DMS53 (cell line): Measurements from ENCODE around the gene LDHD.

ENCODE experiments used
- DNase-seq: peaks from one replicate; lab custom pipeline; 2025; lab: John Stamatoyannopoulos, UW

Gene LDHD

DNA sequence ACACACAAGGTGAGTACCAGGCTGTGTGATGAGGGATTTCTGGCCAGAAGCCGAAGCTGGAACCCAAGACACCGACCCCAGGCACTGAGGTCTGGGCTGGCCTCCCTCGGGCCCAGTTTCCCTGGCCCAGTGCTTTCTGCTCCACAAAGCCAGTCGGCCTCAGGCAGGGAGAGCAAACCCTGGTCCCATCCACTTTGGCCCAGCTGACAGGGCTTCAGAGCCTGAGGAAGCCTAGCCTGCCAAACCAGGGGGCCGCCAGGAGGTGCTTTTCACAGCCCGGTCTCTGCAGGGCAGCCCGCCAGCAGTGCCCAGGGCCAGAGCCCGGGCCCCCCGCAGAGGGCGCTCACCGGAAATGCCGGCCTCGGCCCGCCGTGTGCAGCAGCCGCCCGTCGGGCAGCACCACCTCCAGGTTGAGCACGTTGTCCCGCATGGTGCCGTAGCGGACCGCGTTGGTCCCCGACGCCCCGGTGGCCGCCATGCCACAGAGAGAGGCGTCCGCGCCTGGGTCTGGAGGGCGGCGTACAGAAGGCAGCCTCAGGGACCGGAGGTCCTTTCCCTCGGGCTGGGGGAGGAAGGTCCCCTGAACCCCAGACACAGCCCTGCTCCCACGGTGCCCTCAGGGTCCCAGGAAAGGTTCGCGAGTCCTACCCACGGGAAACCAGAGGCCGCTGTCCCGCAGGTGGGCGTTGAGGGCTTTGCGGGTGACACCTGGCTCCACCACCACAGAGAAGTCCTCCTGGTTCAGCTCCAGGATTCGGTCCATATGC, 2.2 kb downstream of the LDHD start:
- no peak for DNase-seq

DNA sequence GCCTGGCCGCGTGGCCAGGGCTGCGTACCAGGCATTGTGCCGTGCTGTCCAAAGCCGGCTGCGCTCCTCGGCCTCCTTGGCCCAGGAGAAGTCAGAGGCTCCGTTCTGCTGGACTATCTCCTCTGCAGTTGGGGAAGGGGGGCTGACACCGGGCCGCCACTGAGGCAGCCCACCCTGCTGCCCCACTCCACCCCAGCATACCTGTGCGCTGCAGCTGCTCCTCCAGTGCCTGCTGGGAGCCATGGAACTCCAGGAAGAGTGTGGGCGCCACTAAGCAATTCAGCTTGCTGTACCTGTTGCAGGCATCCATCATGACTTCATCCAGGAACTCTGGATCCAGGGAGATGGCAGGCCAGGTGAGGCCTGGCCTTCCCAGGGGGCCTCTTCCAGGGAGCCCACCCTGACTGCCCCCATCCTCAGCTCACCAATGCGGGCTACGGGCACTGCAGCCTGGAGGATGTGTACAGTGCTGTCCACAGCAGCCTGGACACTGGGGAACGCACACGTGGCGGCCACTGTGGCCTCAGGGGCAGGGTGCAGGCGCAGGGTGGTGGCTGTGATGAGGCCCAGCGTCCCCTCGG, 2.9 kb downstream of the LDHD start:
- no peak for DNase-seq

DNA sequence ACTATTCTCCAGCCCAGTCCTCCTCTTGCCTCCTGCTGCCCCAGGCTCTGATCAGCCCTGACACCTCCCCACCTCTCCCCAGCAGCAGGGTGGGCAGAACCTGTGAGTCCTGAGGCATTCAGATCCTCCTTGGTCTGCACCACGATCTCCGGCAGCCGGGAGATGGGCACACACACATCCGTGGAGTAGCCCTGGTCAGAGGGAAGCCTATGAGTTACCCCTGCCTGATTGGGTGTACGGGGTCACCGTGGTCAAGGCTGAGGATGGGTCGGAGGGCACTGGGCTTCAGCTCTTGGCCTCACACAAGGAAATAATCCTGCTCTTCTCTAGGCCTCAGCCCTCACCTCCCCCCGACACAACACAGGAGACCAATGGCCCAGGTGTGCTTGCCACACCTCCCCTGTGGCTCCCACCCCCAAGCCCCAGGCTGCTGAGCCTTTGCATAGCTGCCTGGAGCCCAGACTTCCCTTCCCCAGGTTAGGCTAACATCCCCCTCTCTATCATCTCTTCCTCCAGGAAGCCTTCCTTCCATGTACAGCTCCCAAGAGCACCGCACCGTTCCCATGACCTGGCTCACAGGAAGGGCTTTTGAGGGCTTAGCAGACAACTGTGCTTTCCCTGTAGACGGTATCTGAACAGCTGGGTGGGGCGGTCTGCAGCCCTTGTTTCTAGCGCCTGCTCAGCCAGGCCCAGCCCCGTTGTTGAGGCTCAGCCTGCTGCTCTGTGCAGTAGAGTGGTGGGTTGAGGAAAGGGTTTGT, 3.7 kb downstream of the LDHD start:
- DNase-seq = no peak

DNA sequence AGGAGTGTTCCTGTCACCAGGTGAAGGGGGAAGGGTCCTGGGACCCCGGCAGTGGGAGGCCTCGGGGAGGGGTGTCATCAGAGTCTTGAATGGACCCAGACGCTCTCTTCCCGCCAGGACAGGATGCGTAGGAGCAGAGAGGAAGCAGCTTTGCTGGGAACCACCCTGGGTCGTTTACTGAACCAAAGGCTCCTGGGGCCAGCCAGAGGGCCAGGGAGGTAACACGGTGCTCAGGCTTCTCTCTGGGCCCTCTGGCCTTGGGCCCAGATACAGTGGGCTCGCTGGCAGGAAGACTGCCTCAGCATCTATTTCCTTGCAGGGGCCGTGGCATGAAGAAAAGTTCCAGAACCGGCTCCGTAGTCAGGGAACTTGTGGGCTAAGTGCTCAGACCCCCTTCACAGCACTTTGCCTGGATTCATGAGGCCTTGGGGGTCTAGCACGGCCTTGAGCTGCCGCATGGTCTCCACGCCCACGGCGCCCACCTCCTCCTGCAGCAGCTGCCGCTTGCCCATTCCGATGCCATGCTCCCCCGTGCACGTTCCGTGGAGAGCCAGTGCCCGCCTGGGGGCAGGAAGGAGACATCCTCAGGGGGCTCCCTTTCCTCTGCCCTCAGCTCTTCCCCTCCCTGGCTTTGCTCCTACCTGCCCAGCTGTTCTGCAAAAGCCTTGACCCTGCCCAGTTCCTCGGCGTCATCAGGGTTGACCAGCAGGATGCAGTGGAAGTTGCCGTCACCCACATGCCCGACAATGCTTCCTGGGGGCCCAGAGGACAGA, 4.4 kb downstream of the LDHD start:
- DNase-seq = no peak

DNA sequence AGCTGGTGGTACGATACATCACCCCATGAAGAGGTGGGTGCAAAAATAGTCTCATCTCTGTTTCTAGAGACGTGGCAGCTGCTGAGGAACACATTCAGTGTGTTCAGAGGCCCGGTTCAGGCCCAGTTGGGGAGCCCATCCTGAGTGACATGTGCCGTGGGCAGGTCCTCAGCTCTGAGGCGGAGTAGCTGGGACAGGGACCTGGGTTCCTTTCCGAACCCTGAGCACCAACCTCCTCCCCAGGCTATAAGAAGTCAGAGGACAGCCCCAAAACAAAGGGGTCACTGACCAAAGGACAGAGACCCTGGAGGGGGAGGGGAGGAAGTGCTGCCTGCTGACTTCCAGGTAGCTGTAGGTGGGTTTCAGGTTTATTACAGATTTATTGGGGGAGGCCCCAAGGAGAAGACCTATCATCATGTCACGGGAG, 5.1 kb downstream of the LDHD start:
- no peak for DNase-seq

DNA sequence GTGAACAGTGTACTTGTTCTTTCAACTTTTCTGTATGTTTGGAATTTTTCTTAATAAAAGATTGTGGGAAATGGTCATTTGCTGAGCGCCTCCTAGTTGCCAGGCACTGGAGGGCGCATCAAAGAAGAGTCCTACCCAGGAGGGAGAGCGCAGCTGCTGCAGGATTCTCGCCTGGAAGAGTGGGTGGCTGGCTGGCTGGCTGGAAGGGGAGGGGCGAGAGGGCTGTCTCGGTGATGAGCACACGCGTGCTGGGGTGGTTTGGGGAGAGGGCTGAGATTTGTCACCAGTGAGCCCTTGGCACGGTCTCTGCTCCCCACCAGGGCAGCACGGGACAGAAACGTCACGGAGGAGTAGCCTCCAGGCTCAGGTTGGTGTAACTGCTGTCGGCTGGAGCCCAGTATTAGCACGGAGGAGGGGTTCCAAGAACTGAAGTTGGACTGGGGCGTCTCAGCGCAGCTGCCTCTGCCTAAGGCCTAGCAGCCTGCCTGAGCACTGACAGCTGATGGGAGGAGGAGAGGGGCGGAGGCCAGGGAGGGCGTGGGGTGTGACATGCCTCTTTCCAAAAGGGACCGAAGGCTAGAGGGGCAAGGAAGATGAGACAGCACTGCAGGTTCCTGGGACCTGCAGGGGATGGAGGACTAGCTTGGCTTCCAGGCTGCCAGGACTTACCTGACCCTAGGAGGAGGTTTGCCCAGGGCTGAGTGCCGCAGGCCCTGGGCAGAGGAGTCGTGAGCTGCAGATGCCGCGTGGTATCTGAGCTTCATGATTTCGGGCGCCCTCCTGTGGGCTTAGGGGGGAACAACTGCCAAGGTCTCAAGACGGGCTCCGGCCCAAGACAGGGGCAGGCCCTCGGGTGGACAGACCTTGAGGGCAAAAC, 5.7 kb downstream of the LDHD start:
- DNase-seq = peak; percentile 93

DNA sequence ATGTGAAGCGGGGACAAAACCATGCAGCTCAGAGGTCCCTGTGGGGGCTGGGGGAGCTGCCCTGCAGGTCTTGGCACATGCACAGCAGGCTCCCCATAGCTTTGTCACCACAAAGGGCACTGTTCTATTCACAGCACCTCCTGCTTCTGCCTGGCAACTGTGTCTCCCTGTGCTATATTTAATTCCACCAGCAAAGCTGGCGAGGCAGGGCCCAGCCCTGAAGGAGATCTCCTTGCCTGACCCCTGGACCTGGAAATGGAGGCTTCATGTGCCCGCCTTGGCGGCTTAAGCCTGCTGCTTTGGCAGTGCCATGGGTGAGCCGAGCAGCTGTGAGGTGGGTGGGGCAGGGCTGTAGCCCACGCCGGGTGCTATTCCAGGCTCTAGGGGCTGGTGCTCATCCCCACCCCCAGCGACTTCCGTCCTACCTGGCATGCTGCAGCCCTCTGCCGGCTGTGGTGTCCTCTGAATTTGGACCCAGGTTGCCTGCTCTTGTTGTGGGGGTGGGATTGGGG, 6.8 kb downstream of the LDHD start:
- peak; percentile 79 for DNase-seq

DNA sequence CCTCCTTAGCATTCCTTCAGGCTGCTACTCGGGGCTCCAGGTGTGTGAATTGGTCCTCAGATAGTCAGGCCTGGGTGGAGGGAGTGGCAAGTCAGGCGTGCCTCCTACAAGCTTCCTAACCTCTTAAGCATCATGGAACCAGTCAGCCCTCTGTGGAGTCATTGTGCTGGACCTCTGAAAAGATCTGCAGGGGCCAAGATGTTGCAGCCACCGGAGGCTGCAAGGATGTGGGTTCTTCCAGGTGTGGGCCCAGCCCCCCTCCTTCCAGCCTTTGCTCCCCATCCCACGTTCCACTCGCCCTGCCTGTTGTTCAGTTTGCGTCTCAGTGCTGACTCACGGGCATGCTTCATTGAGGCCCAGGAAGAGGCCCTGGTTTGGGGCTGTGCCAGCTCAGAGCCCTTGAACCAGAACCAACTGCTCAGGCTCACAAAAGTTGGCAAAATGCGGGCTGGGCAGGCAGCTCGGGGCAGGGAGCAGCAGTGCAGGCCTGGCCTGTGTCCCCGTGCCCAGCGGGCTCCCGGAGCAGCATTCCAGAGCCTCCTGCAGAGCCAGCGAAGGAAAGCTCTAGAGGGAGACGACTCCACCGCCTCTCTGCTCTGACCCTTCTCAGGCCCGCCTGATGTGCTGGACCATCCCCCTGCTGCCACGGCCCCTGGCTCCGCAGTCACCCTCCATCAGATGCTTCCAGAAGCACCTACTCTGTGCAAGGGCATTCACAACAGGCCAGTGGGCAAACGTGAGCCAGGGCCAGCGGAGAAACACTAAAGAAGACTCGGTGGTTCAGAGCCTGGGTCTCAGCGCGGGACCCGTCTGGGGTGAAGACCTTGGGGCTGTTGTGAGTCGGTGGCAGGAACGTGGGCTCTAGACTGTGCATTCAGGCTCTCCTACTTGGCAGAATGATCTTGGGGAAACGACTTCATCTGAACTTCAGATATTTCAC, 7.5 kb downstream of the LDHD start:
- DNase-seq = peak; percentile 91

DNA sequence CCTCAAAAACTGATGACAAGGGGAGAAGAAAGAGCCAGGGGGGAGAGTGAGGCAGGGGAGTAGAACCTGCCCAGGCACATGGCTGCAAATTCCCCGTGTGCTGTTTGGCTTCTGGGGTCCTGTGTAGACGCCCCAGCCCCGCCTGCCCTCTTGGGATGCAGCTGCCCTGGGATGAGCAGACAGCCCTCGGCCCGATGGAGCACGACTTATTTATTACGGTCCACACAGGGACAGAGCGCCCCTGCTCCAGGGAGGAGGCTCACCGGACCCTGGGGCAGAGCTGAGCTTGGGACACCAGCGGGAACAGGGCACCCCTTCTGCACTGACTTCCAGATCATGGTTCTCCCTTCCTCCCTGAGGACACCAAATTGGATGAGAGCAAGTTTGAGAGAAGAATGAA, 9.1 kb downstream of the LDHD start:
- DNase-seq = no peak

DNA sequence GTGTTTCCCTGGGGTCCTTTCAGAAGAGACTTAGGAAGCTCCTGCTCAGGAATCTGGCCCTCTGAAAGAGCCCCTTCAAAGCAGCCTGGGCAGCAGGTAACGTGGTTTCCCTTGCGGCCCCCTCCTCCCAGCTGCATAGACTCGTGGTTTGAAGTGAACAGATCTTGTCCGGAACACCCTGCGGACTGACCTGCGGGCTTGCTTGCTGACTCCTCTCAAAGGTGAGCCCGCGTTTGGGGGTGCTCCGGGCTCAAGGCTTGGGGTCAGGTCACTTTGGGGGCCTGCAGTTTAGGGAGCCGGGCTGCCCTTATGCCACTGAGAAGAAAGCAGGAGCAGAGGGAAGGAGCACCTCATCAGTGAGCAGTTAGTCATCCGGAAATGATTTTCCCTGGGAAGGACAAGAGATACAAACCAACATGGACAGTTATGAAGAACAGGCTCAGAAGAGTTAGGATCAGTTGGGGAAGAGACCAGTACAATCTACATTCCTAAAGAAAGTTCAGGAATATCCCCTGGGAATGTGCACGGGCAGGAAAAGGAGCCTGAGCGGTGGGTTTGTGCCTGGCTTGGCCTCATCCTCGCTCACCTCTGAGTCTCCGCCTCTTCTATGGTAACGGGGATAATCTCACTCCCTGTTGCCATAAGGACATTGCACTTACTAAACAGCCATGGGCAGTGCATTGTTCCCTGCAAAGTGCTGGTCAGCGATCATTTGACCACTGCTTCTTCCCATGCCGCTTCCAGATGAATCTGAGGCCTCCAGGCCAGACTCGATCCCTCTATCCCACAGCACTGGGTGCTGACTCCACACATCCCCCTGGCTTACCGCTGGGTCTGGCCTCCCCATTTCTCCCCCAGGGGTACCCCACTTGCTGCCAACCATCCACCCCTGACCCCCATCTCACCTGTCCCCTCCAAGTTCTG, 10.0 kb downstream of the LDHD start:
- no peak for DNase-seq

DNA sequence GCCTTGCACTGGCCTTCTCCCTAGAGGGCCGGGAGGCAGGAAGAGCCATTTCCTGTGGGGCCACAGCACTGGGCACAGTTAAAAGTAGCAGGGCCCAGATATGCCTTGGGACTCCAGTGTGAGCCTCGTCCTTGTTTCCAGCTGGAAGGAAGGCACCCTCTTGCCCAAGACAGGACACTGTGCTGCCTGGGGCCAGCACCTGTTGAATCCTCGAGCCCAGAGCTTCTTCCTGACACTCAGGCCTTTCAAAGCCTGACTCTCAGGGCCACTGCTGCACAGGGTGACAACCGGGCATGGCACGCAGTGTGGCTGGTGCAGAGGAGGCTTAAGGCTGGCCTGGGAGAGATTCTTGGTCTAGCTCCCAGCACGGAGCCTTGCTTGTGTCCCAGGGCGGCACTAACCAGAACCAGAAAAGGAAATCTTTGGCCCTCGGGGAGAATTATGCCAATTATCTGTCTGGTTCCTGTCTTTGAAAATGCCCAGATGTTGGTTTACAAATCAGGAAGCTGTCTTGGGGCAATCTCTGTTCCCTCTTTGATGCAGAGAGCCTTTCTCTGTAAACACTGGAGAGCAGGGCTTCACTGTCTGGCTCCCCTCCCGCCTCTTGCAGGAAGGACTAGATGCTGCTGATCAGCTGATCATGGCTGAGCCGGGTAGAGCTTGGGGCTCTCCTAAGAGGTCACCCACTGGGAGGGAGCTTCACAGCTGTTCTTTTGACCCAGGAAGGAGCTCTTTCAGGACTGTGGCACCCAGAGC, 11.1 kb downstream of the LDHD start:
- peak; percentile 28 for DNase-seq

DNA sequence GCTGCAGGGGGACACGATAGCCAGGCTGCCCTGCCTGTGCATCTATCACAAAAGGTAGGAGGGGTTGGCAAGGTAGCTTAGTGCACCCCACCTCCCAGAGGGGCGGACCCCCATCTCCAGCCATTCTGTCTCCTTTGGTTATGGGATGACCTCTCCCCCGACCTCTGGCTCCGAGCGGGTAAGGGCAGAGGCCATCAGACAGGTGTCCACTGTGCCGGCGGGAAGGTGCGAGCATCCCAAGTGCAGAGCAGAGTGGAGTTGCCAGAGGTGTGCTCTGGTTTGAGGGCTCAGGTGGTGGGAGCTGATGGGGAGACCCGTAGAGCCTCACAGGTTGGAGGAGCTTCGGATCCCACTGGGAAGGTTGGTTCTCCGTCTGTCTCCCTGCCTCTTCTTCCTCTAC, 11.7 kb downstream of the LDHD start:
- DNase-seq = no peak

DNA sequence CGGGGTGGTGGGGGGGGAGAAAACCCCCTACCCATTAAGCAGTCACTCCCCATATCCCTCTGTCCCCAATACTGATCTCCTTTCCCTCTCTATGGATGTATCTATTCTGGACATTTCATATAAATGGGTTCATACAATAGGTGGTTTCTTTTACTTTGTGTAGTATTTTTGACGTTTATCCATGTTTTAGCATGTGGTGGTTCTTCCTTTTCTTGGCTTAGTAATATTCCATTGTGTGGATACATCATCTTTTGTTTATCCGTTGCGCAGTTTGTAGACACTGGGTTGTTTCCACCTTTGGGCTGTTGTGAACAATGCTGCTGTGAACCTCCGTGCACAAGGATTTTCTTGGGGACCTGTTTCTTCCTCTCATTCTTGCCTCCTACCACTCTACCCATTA, 12.6 kb downstream of the LDHD start:
- no peak for DNase-seq

DNA sequence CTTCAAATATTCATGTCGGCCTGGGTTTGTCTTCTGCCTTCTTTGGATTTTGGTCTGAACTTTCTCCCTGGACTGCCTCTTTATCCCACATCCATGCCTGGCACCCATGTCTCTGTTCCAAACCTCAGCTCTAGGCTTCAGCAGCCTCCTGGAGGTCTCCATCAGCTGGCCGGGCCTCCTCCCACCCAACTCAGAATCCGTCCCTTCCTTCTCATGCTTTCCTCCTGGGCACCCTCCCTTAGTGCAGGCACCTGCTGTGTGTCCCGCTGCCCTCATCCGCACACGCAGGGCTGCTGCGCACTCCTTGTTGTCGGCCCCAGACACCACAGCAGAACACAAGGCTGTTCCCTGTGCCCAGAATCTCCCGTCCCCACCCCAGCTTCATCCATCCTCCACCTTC, 14.0 kb downstream of the LDHD start:
- no peak for DNase-seq

DNA sequence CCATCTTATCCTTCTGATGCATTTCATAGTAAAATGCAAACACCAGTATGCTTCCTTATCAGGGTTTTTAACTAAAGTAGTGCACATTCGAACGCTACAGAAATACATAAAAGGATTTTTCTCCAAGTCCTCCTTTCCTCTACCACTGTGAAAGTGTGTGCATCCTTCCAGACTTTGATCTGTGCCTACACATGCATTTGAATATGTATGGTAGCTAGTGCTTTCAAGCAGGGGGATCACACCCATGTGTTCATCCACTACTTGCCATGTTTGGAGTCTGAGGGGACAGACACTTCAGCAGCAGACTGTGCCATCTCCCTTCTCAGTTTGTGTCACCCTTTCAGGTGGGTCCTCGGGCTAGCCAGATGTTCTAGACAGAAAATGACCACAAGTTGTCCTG, 14.9 kb downstream of the LDHD start:
- no peak for DNase-seq

DNA sequence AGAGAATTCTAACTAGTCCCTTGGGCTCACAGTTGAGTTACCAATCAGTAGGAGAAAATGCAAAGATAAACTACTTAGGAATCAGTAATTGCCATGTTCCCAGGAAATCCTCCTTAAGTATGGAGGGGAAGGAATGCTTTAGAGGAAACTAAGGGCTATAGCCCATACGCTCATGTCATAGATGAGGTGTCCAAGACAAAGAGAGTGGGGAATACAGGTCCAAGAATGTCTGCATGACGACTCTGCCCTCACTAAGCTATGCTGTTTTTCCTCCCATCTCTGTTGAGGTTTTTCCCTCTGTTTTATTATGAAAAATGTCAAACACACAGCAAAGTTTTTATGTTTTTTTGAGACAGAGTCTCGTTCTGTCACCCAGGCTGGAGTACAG, 16.0 kb downstream of the LDHD start:
- no peak for DNase-seq

DNA sequence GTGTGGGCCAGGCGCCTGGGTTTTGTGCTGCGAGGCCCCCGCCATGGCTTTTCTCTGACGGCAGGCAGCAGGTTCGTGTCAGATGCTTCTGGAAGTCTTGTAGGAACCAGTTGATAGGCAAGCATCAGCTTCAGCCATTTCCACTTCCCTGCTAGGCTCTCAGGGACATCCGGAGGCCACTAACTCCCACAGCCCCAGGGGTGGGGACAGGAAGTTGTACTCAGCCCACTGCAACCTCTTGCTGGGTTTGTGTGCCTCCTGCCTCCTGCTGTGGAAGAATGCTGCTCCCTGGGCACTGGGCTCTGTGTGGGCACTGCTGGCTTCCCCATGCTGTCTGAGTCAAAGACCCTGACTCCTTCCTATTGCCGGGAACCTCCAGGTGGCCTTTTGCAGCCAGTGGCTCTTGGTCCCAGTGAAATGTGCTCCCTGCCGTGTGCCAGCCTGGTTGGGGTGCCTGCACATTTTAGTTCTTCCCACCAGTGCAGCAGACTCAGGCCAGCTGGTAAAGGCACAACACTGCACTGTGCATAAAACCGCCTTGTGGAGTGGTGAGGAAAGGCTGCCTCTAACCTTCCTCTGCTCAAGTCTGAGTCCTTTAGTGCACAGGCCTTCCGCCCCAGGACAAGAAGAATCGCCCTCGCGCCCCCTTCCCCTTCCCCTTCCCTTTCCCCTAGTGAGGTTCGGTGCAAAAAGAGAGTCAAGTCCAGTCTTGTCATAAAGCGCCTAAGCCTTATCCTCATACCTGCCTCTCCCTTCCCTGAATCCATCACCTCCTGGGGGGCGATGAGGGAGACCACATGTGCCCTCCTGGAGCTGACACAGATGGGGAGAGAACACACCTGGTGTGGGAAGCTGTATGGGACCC, 16.6 kb downstream of the LDHD start:
- DNase-seq = no peak
